ENCODE measurements around the gene SEC63.
A peak's percentile ranks its signal among the peaks of the same experiment; 100 is the strongest.
"Not testable (repeated sequence)": the region's sequence is repeated elsewhere in the genome, so short reads cannot be mapped to it uniquely, and the experiment has no call there.

SEC63 gene

DNA sequence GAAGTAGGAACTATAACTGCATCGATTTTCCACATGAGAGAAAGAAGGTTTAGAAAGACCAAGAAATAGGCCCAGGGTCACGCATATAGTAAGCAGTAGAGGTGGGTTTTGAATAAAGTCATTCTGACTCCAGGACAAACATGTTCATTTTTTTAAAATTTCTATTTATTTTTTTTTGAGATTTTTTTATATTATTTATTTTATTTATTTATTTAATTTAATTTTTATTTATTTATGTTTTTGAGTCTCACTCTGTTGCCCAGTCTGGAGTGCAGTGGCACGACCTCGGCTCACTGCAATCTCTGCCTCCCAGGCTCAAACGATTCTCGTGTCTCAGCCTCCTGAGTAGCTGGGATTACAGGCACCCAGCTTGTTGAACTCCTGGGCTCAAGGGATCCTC lies 13.2 kb upstream of the SEC63 start:
- DNase-seq = no peak

DNA sequence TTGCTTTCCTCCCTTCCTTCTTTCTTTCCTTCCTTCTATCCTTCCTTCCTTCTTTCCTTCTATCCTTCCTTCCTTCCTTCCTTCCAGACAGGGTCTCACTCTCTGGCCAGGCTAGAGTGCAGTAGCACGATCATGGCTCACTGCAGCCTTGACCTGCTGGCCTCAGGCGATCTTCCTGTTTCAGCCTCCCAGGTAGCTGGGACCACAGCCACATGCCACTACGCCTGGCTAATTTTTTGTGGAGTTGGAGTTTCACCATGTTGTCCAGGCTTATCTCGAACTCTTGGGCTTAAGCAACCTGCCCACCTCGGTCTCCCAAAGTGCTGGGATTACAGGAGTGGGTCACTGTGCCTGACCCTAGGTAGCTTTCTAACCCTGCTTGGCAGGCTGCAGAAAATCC lies 12.2 kb upstream of the SEC63 start:
- DNase-seq = no peak

DNA sequence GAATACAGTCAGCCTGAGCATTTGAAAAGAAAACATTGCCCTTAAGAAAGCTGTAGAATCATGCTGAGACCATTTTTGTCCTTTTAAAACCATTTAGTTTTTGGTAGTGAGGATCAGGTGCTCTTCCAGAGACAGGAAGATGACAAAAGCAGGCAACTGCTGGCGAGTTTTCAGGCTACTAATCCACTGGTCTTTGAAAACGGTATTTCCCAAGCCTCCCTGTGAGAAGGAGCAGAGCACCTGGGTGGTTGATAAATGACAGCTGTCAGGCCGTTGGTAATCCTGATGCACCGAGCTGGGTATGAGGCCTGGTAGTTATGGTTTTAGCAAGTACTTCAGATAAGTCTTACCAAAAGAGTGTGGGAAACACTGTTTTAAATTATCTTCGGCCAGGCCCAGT lies 10.1 kb upstream of the SEC63 start:
- no peak for DNase-seq

DNA sequence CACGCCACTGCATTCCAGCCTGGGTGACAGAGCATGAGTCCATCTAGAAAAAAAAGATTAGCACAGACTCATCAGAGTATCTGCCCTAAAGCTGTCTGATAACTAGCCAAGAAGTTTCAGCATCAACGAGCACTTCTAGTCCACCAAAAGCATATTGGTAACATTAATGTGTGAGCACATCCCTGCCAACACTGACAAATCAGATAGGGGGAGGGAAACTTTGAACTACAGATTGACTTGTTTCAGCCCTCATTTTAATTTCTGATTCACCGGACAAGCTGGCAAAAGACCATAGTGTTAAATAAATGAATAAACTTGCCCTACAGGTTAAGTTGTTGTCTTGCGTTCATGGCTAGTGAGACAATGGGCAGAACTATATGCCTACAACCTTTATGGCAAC lies 7.7 kb upstream of the SEC63 start:
- no peak for DNase-seq

DNA sequence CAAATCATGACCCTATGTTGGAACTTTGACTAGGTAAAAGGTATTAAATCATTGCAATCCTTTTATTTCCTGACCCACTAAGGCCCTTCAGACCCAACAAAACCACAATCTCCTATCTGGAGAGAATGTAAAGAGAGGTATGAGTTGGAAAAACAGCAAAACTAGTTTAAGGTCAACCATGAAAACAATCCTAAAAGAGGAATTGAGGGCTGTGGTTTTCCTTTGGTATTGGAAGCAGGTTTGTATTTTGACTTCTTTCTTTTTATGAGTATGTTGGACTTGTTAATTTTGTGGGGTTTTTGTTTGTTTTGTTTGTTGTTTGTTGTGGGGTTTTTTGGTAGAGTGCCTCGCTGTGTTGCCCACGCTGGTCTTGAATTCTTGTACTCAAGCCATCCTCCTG lies 4.7 kb upstream of the SEC63 start:
- no peak for DNase-seq

DNA sequence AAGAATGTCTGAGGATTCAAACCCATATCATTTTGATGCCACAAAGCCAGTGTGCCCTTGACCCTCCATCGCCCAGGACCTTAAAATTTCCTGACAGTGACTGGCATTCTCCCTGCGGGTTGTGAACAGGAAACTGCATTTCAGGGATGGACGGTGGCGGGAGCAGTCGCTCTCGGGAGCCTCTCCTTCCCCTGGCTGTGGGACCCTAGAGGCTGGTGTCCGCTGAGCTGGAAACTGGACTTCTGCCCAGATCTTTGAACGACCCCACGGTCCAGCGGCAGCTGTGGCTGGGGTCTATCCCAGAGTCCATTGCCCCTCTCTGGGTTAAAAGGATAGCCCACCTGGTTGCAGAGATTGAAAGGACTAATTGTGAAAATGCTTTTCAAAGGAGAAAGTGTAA lies 1.4 kb upstream of the SEC63 start:
- DNase-seq = no peak

DNA sequence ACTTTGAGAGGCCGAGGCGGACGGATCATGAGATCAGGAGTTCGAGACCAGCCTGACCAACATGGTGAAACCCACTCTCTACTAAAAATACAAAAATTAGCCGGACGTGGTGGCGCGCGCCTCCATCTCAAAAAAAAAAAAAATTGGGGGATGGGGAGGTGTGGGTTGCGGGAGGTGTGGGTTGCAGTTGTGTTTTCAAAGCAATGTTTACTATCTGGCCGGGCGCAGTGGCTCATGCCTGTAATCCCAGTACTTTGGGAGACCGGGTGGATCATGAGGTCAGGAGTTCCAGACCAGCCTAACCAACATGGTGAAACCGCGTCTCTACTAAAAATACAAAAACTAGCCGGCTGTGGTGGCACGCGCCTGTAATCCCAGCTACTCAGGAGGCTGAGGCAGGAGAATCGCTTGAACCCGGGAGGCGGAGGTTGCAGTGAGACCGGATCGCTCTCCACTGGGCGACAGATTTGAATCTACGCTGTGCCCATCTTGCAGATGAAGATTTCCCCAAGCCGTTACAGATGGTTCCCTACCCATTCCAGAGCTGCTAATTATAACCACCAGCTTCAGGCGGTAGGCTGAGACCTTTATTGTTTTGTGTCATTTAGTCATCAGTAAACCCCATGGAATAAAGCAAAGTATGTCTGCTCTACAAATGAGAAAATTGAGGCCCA lies 818 bp upstream of the SEC63 start:
- not testable (repeated sequence) for DNase-seq

DNA sequence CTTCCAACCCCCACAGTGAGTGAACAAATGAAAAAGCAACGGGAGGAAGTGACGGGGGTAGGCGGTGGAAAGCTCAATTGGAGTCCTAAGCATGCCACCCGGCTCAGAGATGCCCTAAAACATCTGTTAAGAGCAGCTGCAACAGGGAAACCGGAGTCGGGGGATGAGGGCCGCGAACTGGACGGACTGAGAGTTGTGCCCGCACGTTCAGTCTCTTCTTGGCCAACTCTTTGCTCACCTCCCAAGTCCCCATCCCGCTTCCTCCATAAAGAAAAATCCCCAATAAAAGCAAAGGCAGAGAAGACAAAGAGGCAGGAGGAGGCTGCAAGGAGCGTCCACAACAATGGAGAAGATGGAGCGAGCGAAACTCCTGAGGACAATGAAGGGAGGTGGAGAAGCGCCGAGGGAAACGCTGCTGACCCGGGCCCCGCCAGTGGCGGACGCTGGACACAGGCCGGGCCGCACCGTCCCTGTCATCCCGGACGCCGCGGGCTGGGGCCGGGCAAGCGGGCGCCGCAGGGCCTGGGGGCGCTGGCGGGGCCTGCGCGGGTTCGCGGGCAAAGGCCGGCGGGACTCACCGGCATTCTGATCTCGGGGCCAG lies 600 bp downstream of the SEC63 start:
- peak; percentile 51 for DNase-seq

DNA sequence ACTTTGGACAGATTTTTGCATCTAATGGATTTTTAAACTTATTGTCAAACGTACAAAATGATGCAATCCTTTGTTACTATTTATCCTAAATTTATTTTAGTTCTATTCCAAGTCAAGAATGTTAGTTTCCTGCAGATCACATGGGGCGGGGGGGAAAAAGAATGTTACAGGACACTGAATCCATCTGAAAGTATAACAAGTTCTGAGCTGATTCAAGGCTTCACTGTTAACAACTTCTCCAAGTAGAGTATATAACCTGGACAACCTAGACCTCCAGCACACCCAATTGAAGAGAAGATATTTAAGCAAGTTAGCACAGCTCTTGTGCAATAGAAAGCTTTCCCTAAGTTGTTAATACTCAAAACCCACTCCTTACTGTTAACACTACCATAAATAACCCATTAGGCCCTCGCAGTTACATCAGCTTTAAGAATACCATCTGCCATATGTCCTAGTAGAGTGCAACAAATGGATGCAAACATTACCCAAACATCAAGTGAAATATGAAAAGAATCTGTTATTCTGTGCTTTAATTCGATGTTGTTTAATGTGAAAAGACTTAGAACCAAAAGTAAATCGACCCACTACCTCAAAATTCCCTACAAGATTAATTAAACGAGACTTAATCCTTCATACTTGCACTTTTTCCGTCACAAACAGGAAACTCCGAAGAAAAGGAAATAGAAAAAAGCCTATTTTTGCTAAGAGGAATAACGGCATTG lies 1.3 kb downstream of the SEC63 start:
- no peak for DNase-seq

DNA sequence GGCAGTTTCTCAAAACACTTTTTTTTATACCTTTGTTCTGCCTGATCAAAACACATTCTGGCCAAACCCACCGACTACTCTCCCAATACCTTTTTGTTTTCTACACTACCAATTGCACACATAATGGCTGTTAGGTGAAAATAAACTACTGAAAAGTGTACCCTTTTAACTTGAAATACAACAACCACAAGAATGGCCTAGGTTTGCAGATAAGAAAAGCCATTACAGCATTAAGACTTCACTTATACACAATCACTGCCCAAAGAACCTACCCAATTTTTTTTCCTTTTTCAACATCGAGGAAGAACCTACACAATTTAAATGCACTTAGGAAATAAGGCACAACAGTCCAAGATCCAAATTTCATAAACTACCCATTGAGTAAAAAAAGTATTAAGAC lies 1.8 kb downstream of the SEC63 start:
- no peak for DNase-seq

DNA sequence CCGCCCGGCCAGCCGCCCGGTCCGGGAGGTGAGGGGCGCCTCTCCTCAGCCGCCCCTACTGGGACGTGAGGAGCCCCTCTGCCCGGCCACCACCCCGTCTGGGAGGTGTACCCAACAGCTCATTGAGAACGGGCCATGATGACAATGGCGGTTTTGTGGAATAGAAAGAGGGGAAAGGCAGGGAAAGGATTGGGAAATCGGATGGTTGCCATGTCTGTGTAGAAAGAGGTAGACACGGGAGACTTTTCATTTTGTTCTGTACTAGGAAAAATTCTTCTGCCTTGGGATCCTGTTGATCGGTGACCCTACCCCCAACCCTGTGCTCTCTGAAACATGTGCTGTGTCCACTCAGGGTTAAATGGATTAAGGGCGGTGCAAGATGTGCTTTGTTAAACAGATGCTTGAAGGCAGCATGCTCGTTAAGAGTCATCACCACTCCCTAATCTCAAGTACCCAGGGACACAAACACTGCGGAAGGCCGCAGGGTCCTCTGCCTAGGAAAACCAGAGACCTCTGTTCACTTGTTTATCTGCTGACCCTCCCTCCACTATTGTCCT lies 4.1 kb downstream of the SEC63 start:
- DNase-seq = not testable (repeated sequence)

DNA sequence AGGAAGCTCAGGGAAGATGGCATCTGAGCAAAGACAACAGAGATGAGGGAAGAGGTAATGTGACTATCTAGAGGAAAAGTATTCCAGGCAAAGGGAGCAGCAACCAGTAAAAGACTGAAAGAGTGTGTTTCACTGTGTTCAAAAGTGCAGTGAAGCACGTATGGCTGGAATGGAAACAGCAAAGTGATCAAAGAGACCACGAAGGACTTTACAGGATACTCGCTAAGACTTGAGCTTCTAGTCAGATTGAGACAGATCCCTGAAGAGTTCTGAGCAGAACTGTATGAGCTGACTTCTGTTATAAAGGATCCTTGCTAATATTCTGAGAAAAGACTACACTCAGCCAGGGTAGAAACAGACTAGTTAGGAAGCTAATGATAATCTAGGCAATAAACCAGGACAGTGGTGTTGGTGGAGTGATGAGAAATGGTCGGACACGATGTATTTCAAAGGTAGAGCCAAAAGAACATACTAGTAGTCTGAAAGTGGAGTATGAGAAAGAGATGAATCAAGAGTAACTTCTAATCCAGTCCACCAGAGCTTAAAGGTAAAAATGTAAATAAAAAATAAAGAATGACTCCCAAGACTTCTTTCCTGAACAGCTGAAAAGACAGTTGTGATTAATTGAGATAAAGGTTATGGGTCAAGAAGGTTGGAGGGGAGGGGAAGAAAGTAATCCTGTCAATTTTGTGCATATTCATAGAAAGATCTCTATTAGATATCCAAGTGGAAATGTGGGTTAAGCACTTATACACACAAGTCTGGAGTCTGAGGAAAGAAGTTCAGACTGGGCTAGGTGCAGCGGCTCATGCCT lies 14.2 kb downstream of the SEC63 start:
- DNase-seq = no peak

DNA sequence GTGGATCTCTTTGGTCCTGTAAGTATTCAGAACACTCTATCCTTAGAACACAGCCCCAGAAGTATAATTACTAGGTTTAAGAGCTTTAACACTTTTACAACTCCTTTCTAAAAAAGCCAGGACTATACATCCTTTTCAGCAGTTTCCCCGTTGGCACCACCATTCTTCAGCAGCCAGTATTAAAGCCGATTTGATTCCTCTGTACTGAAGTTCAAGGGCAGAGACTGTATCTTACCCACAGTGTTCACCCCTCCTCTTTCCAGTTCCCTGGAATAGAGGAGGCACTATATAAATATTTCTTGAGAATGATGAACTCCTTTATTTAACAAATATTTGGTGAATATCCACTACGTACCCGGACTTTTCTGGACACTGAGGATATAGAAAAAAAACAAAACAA lies 15.9 kb downstream of the SEC63 start:
- no peak for DNase-seq

DNA sequence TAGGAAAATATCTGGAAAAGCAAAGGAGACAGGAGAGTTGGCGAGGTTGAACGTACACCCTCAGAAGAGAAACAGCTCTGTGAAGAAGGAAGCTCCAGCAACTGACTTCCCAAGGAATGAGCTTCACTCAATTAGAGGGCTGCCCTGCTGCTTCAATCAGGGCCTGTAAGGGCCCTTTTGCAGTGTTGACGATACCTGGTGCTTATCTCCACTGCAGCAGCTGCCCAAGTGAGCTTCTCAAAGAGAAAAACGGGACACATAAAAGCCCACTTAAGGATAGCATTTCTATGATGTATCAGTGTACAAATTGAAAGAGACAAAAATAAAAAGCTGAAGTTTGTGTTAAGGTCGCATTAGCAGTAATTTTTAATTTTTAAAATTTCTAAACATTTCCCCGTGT lies 16.4 kb downstream of the SEC63 start:
- no peak for DNase-seq

DNA sequence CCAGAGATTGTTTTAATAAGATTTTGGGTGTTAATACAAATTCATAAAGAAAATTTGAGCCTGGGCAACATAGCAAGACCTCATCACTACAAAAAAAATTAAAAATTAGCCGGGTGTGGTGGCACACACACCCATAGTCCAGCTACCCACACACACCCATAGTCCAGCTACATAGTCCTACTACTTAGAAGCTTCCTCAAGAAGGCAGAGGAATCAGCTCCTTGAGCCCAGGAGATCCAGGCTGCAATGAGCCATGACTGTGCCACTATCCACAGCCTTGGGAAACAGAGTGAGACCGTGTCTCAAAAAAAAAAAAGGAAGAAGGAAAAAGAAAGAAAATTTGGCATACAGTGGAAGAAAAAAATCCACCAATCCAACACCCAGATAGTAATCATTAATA lies 16.8 kb downstream of the SEC63 start:
- no peak for DNase-seq

DNA sequence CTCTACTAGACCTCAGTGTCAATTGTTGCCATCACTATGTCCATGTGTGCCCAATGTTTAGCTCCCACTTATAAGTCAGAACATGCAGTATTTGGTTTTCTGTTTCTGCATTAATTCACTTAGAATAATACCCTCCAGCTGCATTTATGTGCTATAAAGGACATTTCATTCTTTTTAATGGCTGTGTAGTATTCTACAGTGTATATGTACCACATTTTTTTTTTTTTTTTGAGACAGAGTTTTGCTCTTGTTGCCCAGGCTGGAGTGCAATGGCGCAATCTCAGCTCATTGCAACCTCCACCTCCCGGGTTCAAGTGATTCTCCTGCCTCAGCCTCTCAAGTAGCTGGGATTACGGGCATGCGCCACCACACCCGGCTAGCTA lies 21.1 kb downstream of the SEC63 start:
- DNase-seq = not testable (repeated sequence)

DNA sequence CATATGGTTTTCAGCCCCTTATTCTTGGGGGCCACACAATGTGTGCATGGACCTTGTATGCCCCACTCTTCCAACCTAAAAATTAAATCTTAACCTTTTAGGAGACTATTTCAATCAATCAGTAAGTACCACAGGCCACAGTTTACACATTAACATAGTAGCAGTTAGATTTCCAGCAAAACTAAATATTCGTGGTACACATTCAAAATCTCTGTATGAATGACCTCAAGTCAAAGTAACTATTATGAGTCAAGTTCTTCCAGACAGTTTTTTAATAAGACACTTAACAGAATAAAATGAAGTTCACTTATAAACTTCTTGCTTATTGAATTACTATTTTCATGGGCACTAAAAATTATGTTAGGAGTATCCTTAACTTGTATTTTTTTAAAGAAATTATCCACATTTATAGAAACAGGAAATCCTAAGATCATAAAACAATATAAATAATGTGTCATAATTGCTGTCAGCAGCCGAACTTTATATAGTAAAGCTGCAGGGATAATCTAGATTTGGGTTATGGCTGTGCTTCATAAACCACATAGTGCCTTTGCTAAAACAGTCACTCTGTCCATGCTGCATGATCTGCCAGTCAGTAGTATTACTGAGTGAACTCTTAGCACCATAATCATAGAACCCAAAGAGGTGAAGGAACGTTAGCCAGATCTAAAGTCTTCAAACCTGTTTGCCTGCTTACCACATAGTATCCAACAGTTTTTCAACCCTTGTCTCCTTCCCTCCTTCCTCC lies 21.7 kb downstream of the SEC63 start:
- no peak for DNase-seq

DNA sequence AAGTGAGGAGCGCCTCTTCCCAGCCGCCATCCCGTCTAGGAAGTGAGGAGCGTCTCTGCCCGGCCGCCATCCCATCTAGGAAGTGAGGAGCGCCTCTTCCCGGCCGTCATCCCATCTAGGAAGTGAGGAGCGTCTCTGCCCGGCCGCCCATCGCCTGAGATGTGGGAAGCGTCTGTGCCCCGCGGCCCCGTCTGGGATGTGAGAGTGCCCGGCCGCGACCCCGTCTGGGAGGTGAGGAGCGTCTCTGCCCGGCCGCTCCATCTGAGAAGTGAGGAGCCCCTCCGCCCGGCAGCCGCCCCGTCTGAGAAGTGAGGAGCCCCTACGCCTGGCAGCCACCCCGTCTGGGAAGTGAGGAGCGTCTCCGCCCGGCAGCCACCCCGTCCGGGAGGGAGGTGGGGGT lies 23.8 kb downstream of the SEC63 start:
- DNase-seq = not testable (repeated sequence)

DNA sequence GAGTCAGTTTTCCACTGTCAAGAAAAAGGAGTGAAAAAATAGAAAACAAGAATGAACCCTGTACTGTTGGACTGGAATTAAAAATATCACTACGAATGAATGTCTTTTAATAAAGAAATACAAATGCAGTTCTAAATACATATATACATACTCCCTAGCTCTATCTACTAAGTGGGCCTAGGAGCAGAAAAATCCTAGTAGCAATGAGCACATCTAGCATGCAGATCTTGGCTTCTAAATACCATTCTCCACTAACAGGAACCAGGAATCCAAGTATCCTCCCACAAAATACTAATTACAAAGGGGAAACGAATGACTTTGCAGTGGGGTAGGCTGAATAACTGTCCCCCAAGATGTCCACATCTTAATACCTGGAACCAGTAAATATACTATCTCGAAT lies 25.4 kb downstream of the SEC63 start:
- DNase-seq = no peak

DNA sequence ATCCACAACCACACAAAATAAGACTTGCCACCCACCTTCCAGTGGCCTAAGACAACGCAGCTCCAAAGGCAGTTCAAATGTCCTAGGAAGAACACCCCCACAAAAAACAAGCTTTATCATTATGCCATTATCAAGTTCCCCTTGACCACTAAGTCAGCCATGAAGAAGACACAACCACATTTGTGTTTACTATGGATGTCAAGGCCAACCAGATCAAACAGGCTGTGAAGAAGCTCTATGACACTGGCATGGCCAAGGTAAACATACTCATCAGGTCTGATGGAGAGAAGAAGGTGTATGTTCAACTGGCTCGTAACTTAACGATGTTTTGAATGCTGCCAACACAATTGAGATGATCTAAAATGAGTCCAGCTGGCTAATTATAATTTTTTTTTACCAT lies 26.1 kb downstream of the SEC63 start:
- DNase-seq = no peak

DNA sequence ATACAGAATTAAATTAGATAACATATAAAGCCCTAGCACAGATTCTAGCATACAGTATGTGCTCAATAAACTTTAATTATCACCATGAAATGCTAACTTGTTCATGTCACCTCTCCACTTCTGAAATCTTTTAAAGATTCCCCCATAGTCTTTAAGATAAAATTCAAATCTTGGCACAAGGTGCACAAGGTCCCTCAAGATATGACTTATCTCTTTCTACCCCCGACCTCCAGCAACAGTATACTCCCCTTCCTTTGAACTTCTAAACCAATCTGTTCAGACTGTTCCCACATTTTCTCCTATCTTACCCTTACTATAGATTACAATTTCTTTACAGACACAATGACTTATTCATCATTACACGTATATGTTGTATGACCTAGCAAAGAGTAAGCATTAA lies 29.0 kb downstream of the SEC63 start:
- DNase-seq = no peak

DNA sequence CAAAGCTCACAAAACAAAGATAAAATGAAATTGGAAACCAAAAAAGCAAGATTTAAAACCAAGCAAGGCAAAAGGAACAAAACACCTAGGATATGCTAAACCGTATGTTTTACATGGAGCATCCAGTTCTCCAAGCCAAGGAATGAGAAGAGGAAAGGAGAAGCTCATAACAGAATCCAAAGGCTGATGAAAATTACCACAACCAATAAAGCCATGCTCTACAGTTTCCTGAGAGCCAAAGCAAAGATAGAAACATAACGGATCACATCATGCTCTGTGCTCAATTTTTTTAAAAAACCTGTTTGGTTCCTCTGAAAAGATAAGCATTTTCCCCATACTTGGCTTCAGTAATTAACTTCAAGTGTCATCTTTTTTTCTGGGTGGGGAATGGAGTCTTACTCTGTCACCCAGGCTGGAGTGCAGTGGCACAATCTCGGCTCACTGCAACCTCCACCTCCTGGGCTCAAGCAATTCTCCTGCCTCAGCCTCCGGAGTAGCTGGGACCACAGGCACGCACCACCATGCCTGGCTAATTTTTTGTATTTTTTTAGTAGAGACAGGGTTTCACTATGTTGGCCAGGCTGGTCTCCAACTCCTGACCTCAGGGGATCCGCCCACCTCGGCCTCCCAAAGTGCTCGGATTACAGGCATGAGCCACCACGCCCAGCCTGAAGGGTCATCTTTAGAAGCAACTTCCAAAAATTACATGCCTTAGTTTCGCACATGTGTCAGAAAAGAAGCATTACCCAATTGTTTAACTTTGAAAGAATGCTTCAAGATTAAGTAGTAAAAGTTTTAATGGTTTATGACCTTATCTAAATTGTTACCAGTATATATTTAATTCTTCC lies 31.1 kb downstream of the SEC63 start:
- DNase-seq = not testable (repeated sequence)

All from activated T-cell treated with anti-CD3 and anti-CD28 coated beads for 4 hours (primary cell).